ENCODE results near the gene UGT1A5.

Gene UGT1A5

DNA sequence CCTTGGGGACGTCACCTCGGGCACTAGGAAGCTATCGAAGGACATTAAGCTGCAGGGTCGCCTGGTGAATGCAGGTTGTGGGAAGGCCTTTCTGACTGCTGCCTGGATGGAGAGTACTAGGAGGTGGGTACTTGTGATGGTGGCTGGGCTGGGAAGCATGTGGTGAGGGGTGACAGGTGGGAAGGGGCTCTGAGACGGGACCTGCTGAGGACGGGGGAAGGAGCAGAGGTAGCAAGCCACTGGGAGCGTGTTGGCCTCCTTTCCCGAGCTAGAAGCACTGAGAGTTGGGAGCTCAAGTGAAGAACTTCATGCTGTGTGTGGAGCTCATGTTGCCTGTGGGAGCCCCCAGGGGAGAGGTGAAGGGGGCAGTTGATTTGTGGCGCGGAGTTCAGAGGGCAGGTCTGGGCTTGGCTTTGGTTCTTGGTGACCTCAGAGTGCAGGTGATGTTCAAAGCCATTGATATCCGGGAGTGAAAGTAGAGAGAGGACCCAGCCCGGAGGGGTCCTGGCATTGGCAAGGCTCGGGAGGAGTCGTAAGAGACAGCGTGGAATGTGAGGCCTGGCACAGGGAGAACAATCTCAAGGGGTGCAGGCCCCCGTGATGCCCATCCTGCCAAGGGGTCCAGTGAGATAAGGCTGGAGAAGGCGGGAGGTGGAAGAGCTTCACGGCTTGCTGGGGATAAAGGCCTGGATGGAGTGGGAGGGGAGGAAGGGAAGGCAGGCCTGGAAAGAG is 78.6 kb downstream of the UGT1A5 start (continued):
- TF ChIP-seq, protein P1, sequence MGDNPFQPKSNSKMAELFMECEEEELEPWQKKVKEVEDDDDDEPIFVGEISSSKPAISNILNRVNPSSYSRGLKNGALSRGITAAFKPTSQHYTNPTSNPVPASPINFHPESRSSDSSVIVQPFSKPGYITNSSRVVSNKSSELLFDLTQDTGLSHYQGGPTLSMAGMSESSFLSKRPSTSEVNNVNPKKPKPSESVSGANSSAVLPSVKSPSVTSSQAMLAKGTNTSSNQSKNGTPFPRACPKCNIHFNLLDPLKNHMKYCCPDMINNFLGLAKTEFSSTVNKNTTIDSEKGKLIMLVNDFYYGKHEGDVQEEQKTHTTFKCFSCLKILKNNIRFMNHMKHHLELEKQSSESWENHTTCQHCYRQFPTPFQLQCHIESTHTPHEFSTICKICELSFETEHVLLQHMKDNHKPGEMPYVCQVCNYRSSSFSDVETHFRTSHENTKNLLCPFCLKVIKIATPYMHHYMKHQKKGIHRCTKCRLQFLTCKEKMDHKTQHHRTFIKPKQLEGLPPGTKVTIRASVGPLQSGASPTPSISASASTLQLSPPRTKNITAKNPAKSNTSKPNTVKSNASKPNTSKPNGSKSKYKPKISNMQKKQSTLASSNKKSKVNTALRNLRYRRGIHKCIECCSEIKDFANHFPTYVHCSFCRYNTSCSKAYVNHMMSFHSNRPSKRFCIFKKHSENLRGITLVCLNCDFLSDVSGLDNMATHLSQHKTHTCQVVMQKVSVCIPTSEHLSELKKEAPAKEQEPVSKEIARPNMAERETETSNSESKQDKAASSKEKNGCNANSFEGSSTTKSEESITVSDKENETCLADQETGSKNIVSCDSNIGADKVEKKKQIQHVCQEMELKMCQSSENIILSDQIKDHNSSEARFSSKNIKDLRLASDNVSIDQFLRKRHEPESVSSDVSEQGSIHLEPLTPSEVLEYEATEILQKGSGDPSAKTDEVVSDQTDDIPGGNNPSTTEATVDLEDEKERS (tag by site-specific recombination; IDR thresholded peaks at IDR 0.05) = no peak

DNA sequence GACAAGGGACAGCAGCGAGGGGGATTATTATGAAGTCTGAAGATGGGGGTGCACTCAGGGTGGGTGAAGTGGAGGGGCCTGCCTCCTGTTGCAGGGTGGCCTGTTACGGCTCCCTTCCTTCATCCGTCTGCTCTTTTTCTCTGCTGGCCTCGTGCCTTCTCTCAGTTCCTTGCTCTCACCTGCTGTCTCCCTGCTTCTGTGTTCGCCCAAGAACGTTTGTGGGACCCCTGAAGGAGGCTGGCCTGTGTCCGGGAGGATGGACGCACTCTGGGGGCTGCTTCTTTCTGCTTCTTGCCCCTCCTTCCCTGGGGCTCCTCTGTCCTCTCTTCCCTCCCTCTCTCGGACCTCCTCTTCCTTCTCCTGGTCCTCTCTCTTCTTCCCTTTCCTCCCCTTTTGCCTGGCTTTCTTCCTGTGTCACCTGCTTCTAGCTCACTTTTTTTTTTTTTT is 79.2 kb downstream of the UGT1A5 start:
- H3K27ac ChIP-seq (ENCODE audit: extremely low read depth, low read depth, low read length) = no peak overlapping the region
- ChIA-PET CTCF (no interaction called here), POLR2A (no interaction called here)
- H3K4me3 ChIP-seq (ENCODE audit: low read depth, low read length) = no peak overlapping the region
- H3K4me1 ChIP-seq (ENCODE audit: control insufficient read depth, insufficient read depth, low read length) = no peaks in the 10 kb centered on the region
- H3K36me3 ChIP-seq (ENCODE audit: control insufficient read depth in 2 of 2, insufficient read depth in 1 of 2, low read length in 2 of 2) = no peaks in the 10 kb centered on the region
- TF ChIP-seq ZNF544 (tag by site-specific recombination; IDR thresholded peaks at IDR 0.05) (no peak), ZNF354C (tag by site-specific recombination; IDR thresholded peaks at IDR 0.05; ENCODE audit: borderline replicate concordance, low read depth) (no peak), ZNF112 (tag by site-specific recombination; IDR thresholded peaks at IDR 0.05) (no peak), ZNF223 (tag by site-specific recombination; IDR thresholded peaks at IDR 0.05) (no peak), ZNF585B (tag by site-specific recombination; IDR thresholded peaks at IDR 0.05) (no peak), KLF9 (tag by site-specific recombination; IDR thresholded peaks at IDR 0.05; ENCODE audit: low read depth) (no peak), ZNF792 (tag by site-specific recombination; IDR thresholded peaks at IDR 0.05) (no peak), ZNF394 (tag by site-specific recombination; IDR thresholded peaks at IDR 0.05; ENCODE audit: borderline replicate concordance) (no peak)
- TF ChIP-seq, protein P2, sequence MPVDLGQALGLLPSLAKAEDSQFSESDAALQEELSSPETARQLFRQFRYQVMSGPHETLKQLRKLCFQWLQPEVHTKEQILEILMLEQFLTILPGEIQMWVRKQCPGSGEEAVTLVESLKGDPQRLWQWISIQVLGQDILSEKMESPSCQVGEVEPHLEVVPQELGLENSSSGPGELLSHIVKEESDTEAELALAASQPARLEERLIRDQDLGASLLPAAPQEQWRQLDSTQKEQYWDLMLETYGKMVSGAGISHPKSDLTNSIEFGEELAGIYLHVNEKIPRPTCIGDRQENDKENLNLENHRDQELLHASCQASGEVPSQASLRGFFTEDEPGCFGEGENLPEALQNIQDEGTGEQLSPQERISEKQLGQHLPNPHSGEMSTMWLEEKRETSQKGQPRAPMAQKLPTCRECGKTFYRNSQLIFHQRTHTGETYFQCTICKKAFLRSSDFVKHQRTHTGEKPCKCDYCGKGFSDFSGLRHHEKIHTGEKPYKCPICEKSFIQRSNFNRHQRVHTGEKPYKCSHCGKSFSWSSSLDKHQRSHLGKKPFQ (tag by site-specific recombination; IDR thresholded peaks at IDR 0.05) = no peak
- TF ChIP-seq, protein P3, sequence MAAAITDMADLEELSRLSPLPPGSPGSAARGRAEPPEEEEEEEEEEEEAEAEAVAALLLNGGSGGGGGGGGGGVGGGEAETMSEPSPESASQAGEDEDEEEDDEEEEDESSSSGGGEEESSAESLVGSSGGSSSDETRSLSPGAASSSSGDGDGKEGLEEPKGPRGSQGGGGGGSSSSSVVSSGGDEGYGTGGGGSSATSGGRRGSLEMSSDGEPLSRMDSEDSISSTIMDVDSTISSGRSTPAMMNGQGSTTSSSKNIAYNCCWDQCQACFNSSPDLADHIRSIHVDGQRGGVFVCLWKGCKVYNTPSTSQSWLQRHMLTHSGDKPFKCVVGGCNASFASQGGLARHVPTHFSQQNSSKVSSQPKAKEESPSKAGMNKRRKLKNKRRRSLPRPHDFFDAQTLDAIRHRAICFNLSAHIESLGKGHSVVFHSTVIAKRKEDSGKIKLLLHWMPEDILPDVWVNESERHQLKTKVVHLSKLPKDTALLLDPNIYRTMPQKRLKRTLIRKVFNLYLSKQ (tag by site-specific recombination; IDR thresholded peaks at IDR 0.05; ENCODE audit: borderline replicate concordance) = no peak
- no peaks in the 10 kb centered on the region for H3K9me3 ChIP-seq (ENCODE audit: control insufficient read depth, insufficient read depth, low read depth, low read length)

DNA sequence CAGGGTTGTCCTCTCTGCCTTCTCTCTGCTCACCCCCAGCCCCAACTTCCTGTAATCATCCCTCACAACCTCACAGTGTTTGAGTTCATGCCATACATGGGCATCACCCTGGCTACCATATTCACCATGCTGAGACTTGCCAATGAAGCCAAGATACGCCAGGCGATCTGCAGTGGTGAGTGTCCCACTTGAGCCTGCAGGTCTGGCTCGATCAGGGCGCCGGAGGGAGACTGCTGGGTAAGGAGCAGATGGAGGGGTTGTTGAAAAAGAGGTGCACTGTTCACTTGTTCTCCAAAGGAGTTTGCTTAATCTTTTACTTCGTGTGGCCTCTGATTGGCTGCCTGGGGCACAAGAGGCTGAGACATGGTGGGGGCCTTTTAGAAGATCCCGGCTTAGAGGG is 80.0 kb downstream of the UGT1A5 start:
- ChIA-PET POLR2A (no interaction called here), CTCF (interaction anchor here (1.0 kb wide), 1 partner anchor 65 kb away, joined by 3 read pairs; no protein-coding TSS in a partner anchor)
- H3K36me3 ChIP-seq (ENCODE audit: control insufficient read depth in 2 of 2, insufficient read depth in 1 of 2, low read length in 2 of 2) = no peaks in the 10 kb centered on the region
- H3K9me3 ChIP-seq (ENCODE audit: control insufficient read depth, insufficient read depth, low read depth, low read length) = no peaks in the 10 kb centered on the region
- H3K4me3 ChIP-seq (ENCODE audit: low read depth, low read length) = no peak overlapping the region
- no peaks in the 10 kb centered on the region for H3K4me1 ChIP-seq (ENCODE audit: control insufficient read depth, insufficient read depth, low read length)
- TF ChIP-seq SP3 (tag by site-specific recombination; IDR thresholded peaks at IDR 0.05) (no peak), ZNF560 (tag by site-specific recombination; IDR thresholded peaks at IDR 0.05; ENCODE audit: borderline replicate concordance) (no peak), ZNF426 (tag by site-specific recombination; IDR thresholded peaks at IDR 0.05) (no peak), ZNF221 (tag by site-specific recombination; IDR thresholded peaks at IDR 0.05; ENCODE audit: borderline replicate concordance) (no peak), TRIM28 (IDR thresholded peaks at IDR 0.05; ENCODE audit: borderline replicate concordance, low read length) (no peak), ZNF138 (tag by site-specific recombination; IDR thresholded peaks at IDR 0.05; ENCODE audit: borderline replicate concordance) (no peak), ZBTB1 (tag by site-specific recombination; IDR thresholded peaks at IDR 0.05) (no peak), ZNF274 (IDR thresholded peaks at IDR 0.05; ENCODE audit: low read length) (no peak), ZNF274 (tag by site-specific recombination; IDR thresholded peaks at IDR 0.05; ENCODE audit: borderline replicate concordance) (no peak)
- no peak overlapping the region for H3K27ac ChIP-seq (ENCODE audit: extremely low read depth, low read depth, low read length)

Data from HEK293 (cell line).